ENCODE measurements around the gene APOL1. TPM values are rescaled to one million over a fixed set of nuclear protein-coding genes. Genes with fewer than 3 reads are reported as not detected.
"Not testable (repeated sequence)": the region's sequence is repeated elsewhere in the genome, so short reads cannot be mapped to it uniquely, and the experiment has no call there.

Gene APOL1
- total RNA-seq, 2 donors from 2014 or later: 27.2 to 40.5 TPM

- peak; percentile 70 to 79 for ATAC-seq
- peak overlapping the region; percentile 63 to 67 for H3K27ac Mint-ChIP-seq
- no peaks in the 10 kb centered on the region for H3K36me3 Mint-ChIP-seq
- no peaks in the 10 kb centered on the region for H3K9me3 Mint-ChIP-seq
- DNase-seq (ENCODE audit: low spot score in 2 of 2): peak in 1 of 2 donors; percentile 33
Measured at GRCh38 chr22:36221799-36222751, 30.9 kb upstream of the APOL1 start.

- ATAC-seq: no peak
- Mint-ChIP-seq H3K9me3 (no peaks in the 10 kb centered on the region), H3K36me3 (peaks cover 0 to 7% of the 10 kb centered on the region in 2 donors), H3K27ac (peak overlapping the region; percentile 63 to 67)
- no peak for DNase-seq (ENCODE audit: low spot score in 2 of 2)
Measured at GRCh38 chr22:36222887-36223450, 30.0 kb upstream of the APOL1 start.

GRCh38 chr22:36223504-36223903 is 29.4 kb upstream of the APOL1 start:
- Mint-ChIP-seq H3K27ac (no peak overlapping the region), H3K36me3 (peaks cover 0 to 8% of the 10 kb centered on the region in 2 donors), H3K9me3 (no peaks in the 10 kb centered on the region)
- ATAC-seq (no peak), DNase-seq (ENCODE audit: low spot score in 2 of 2) (no peak)

DNA sequence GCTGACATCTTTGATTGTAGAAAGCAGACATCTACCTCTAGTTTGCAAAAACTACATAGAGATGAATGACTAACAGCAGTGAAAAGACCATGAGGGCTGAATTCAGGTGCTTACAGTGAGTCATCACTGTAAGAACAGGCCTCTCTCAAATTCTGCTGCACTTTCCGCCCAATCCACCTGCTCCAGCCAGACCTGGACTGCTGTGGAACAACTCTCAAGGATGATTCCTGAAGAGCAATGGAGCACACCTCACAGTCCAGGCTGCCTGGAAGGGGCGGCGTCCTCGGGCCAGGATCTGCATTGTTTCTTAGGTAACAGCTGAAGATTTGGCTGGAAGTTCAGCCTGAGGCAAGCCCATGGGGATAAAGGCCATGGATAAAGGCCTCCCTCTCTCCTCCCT is 28.7 kb upstream of the APOL1 start:
- ATAC-seq: no peak
- Mint-ChIP-seq H3K9me3 (no peaks in the 10 kb centered on the region), H3K27ac (peak overlapping the region in 1 of 2 donors; percentile 89), H3K36me3 (peaks cover 2 to 8% of the 10 kb centered on the region in 2 donors)
- no peak for DNase-seq (ENCODE audit: low spot score in 2 of 2)

DNA sequence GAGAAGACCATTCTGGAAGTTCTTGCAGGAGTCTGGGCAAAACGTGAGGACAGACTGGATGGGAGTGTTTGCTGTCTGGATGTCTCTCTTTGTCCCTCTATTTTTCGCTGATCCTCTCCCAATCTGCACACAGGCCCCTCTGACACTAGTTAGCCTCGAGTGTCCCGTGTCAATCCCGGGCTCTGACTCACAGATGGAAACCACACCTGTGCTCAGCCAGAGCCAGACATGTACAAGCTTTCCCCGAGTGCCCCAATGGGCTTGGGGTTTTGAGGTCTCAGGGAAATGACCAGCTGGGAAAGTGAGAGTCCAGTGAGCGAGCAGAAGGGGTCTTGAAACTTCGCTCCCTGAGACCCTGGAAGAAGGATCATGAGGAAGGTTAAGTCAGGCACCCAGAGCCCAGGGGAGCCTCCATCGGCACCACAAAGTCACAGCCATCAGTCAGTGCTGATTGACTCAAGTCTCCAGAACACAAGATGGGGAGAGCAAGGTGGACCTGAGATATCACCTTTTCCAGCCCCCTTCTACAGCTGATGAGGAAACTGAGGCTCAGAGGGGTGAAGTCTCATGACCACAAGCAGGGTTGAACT is 27.5 kb upstream of the APOL1 start:
- Mint-ChIP-seq H3K36me3 (peaks cover 10% of the 10 kb centered on the region in 2 donors), H3K9me3 (no peaks in the 10 kb centered on the region), H3K27ac (peak overlapping the region in 1 of 2 donors; percentile 65)
- DNase-seq (ENCODE audit: low spot score in 2 of 2): no peak
- peak in 1 of 2 donors; percentile 11 for ATAC-seq

DNA sequence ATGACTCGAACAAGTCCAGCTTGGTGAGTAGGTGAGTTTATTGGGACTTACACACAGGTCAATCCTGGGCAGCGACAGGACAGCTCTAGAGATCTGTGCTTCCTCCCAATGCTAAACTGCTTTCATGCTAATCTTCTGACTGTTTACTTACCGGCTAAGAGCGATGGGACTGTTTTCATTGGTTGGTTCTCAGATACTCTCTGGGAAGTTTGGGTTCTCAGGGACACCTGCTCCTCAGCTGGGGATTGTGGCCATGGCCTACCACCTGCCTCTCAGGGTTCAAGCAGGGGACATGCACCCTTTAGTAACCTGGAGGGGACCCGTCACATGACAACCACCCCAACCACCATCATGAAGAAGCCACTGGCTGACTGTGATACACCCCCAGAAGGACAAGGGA is 26.7 kb upstream of the APOL1 start:
- Mint-ChIP-seq H3K36me3 (peaks cover 13% of the 10 kb centered on the region in 2 donors), H3K27ac (peak overlapping the region in 1 of 2 donors; percentile 50), H3K9me3 (no peaks in the 10 kb centered on the region)
- ATAC-seq (no peak), DNase-seq (ENCODE audit: low spot score in 2 of 2) (no peak)

- no peaks in the 10 kb centered on the region for H3K9me3 Mint-ChIP-seq
- H3K27ac Mint-ChIP-seq: no peak overlapping the region
- DNase-seq (ENCODE audit: low spot score in 2 of 2) (no peak), ATAC-seq (peak in 1 of 2 donors; percentile 22)
- peaks cover 18 to 22% of the 10 kb centered on the region in 2 donors for H3K36me3 Mint-ChIP-seq
Measured at GRCh38 chr22:36227396-36227795, 25.5 kb upstream of the APOL1 start.

DNA sequence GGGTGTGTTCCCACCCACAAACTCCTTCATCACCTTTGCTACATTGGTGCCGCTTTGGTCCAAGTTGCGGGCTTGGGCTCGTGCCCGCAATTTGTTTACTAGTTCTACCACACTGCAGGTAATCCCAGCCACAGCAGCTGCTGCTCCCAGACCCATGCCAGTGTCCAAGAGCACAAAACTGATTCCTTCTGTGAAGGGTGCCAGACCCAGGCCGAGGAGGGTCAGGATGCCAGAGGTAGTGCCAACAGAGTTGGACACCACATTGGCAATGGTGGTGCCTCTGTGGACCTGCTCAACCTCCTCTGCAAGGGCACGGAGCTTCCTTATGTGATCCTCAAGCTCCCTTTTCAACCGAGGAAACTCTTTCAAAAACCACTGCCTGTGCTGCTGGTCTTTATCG is 25.1 kb upstream of the APOL1 start:
- Mint-ChIP-seq H3K36me3 (peaks cover 19 to 22% of the 10 kb centered on the region in 2 donors), H3K27ac (no peak overlapping the region), H3K9me3 (no peaks in the 10 kb centered on the region)
- ATAC-seq: no peak
- no peak for DNase-seq (ENCODE audit: low spot score in 2 of 2)

- not testable (repeated sequence) for DNase-seq (ENCODE audit: low spot score in 2 of 2); ATAC-seq; H3K9me3 Mint-ChIP-seq
- H3K36me3 Mint-ChIP-seq: peaks cover 19 to 22% of the 10 kb centered on the region in 2 donors
- peak overlapping the region in 1 of 2 donors; percentile 12 for H3K27ac Mint-ChIP-seq
Measured at GRCh38 chr22:36228369-36228768, 24.6 kb upstream of the APOL1 start.

GRCh38 chr22:36228944-36229343 is 24.0 kb upstream of the APOL1 start:
- peaks cover 20 to 22% of the 10 kb centered on the region in 2 donors for H3K36me3 Mint-ChIP-seq
- DNase-seq (ENCODE audit: low spot score in 2 of 2) (no peak), ATAC-seq (no peak)
- H3K9me3 Mint-ChIP-seq: no peaks in the 10 kb centered on the region
- peak overlapping the region; percentile 3 to 25 for H3K27ac Mint-ChIP-seq

DNA sequence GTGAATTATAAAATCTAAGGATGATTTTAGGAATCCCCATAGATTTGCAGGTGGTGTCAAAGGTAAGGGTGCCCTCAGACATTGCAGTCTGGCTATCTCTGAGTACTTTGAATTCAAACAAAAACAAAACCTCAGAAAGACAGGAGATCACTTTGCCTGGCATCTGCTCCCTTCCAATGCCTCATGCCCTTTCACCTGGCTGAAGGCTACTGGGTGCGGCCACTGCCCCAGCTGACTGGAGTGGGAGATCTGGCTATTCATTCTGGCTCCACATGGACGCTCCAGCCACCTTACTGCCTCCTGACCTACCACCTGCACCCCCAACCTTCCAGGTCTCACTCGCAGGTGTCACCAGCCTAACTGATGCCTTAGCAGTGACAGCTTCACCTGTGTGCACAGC is 23.3 kb upstream of the APOL1 start:
- peaks cover 23 to 26% of the 10 kb centered on the region in 2 donors for H3K36me3 Mint-ChIP-seq
- peak overlapping the region; percentile 3 to 25 for H3K27ac Mint-ChIP-seq
- not testable (repeated sequence) for H3K9me3 Mint-ChIP-seq

DNA sequence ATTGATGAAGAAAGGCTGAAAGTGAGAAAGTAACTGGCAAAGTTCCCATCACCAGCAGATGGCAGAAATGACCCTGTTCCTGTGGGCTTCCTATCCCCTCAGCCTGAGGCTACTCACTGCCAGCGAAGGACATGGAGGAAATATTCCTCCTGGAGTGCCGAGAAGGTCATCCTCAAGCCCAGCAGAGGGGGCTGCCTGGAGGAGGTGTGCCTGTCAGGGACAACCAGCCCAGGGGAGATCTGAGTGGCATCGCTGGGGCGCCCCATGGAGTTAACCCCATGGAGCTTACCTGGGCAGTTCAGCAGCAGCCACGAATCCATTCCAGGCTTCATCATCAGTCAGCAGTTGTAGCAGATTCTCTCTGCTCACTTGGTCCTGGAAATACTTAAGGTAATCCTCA is 21.9 kb upstream of the APOL1 start:
- Mint-ChIP-seq H3K27ac (peak overlapping the region in 1 of 2 donors; percentile 19), H3K36me3 (peaks cover 32 to 36% of the 10 kb centered on the region in 2 donors)
- not testable (repeated sequence) for H3K9me3 Mint-ChIP-seq; DNase-seq (ENCODE audit: low spot score in 2 of 2); ATAC-seq

More for the DNA sequence above, 23.3 kb upstream of the APOL1 start:
- DNase-seq (ENCODE audit: low spot score in 2 of 2); ATAC-seq: not testable (repeated sequence)

GRCh38 chr22:36232715-36233401 is 20.1 kb upstream of the APOL1 start:
- peak overlapping the region; percentile 47 to 80 for H3K27ac Mint-ChIP-seq
- DNase-seq (ENCODE audit: low spot score in 2 of 2): no peak
- H3K9me3 Mint-ChIP-seq: peaks cover 0 to 7% of the 10 kb centered on the region in 2 donors
- no peak for ATAC-seq
- H3K36me3 Mint-ChIP-seq: peaks cover 43 to 51% of the 10 kb centered on the region in 2 donors

GRCh38 chr22:36233796-36234195 is 19.1 kb upstream of the APOL1 start:
- Mint-ChIP-seq H3K36me3 (peaks cover 50 to 61% of the 10 kb centered on the region in 2 donors), H3K9me3 (peaks cover 0 to 7% of the 10 kb centered on the region in 2 donors), H3K27ac (peak overlapping the region; percentile 30 to 55)
- DNase-seq (ENCODE audit: low spot score in 2 of 2) (no peak), ATAC-seq (no peak)

DNA sequence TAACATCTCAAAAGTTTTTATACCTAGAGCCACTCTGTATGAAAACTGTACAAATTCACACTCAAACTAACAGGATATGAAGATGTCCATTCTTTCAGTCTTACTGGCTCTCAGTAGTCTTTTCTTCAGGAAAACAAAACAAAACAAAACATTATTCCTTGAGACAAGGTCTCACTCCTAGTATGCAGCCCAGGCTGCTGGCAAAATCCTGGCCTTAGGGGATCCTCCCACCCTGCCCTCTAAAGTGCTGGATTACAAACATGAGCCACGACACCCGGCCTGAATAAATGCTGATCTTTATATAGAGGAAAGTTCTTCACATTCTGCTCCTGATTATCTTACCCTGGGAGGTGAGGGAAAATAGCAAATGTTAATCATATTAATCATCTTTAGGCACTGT is 18.7 kb upstream of the APOL1 start:
- DNase-seq (ENCODE audit: low spot score in 2 of 2) (no peak), ATAC-seq (no peak)
- peak overlapping the region; percentile 30 to 55 for H3K27ac Mint-ChIP-seq
- peaks cover 0 to 7% of the 10 kb centered on the region in 2 donors for H3K9me3 Mint-ChIP-seq
- peaks cover 54 to 64% of the 10 kb centered on the region in 2 donors for H3K36me3 Mint-ChIP-seq

GRCh38 chr22:36234919-36235318 is 18.0 kb upstream of the APOL1 start:
- ATAC-seq (no peak), DNase-seq (ENCODE audit: low spot score in 2 of 2) (no peak)
- Mint-ChIP-seq H3K36me3 (peaks cover 57 to 60% of the 10 kb centered on the region in 2 donors), H3K9me3 (peaks cover 0 to 7% of the 10 kb centered on the region in 2 donors), H3K27ac (peak overlapping the region in 1 of 2 donors; percentile 55)
